ENCODE data around the gene BECN2.
"Not testable (repeated sequence)": the region's sequence is repeated elsewhere in the genome, so short reads cannot be mapped to it uniquely, and the experiment has no call there.

The BECN2 gene

GRCh38 chr1:241950390-241950789 is 7.2 kb upstream of the BECN2 start:
- DNase-seq, result no peak
- ATAC-seq, result no peak
- Mint-ChIP-seq H3K27ac (no peak overlapping the region), H3K9me3 (no peaks in the 10 kb centered on the region), H3K36me3 (ENCODE audit: low read depth) (no peaks in the 10 kb centered on the region), H3K4me1 (no peaks in the 10 kb centered on the region), H3K4me3 (no peak overlapping the region), H3K27me3 (peaks cover 4% of the 10 kb centered on the region)

- ATAC-seq (no peak), DNase-seq (no peak)
- Mint-ChIP-seq H3K27ac (no peak overlapping the region), H3K27me3 (no peaks in the 10 kb centered on the region), H3K9me3 (no peaks in the 10 kb centered on the region), H3K4me3 (no peak overlapping the region), H3K36me3 (ENCODE audit: low read depth) (no peaks in the 10 kb centered on the region), H3K4me1 (no peaks in the 10 kb centered on the region)
These were observed 4.6 kb downstream of the BECN2 start for GRCh38 chr1:241962153-241962552.

- DNase-seq, result no peak
- Mint-ChIP-seq H3K36me3 (ENCODE audit: low read depth) (no peaks in the 10 kb centered on the region), H3K9me3 (no peaks in the 10 kb centered on the region), H3K4me3 (no peak overlapping the region), H3K27ac (no peak overlapping the region), H3K4me1 (no peaks in the 10 kb centered on the region), H3K27me3 (no peaks in the 10 kb centered on the region)
- ATAC-seq, result no peak
These were observed 6.2 kb downstream of the BECN2 start for GRCh38 chr1:241963722-241964121.

GRCh38 chr1:241964550-241965282 is 7.1 kb downstream of the BECN2 start:
- DNase-seq (no peak), ATAC-seq (no peak)
- Mint-ChIP-seq H3K9me3 (no peaks in the 10 kb centered on the region), H3K4me3 (no peak overlapping the region), H3K4me1 (no peaks in the 10 kb centered on the region), H3K27ac (no peak overlapping the region), H3K36me3 (ENCODE audit: low read depth) (no peaks in the 10 kb centered on the region), H3K27me3 (no peaks in the 10 kb centered on the region)

GRCh38 chr1:241968611-241969010 is 11.0 kb downstream of the BECN2 start:
- no peak overlapping the region for H3K27ac Mint-ChIP-seq

GRCh38 chr1:241972703-241973369 is 15.3 kb downstream of the BECN2 start:
- no peaks in the 10 kb centered on the region for H3K9me3 Mint-ChIP-seq
- H3K4me1 Mint-ChIP-seq, result no peaks in the 10 kb centered on the region
- no peak for DNase-seq

More at GRCh38 chr1:241968611-241969010, 11.0 kb downstream of the BECN2 start:
- H3K36me3 Mint-ChIP-seq (ENCODE audit: low read depth), result no peaks in the 10 kb centered on the region
- no peak overlapping the region for H3K4me3 Mint-ChIP-seq
- peaks cover 2% of the 10 kb centered on the region for H3K27me3 Mint-ChIP-seq
- DNase-seq (no peak), ATAC-seq (no peak)
- H3K9me3 Mint-ChIP-seq, result no peaks in the 10 kb centered on the region
- no peaks in the 10 kb centered on the region for H3K4me1 Mint-ChIP-seq

GRCh38 chr1:241976229-241976628 is 18.7 kb downstream of the BECN2 start:
- no peak overlapping the region for H3K4me3 Mint-ChIP-seq
- peaks cover 4% of the 10 kb centered on the region for H3K27me3 Mint-ChIP-seq
- no peak for DNase-seq
- H3K9me3 Mint-ChIP-seq, result no peaks in the 10 kb centered on the region
- no peak for ATAC-seq
- no peaks in the 10 kb centered on the region for H3K36me3 Mint-ChIP-seq (ENCODE audit: low read depth)
- H3K27ac Mint-ChIP-seq, result no peak overlapping the region
- H3K4me1 Mint-ChIP-seq, result no peaks in the 10 kb centered on the region

More at GRCh38 chr1:241972703-241973369, 15.3 kb downstream of the BECN2 start:
- ATAC-seq, result no peak
- no peak overlapping the region for H3K4me3 Mint-ChIP-seq
- H3K36me3 Mint-ChIP-seq (ENCODE audit: low read depth), result no peaks in the 10 kb centered on the region
- H3K27ac Mint-ChIP-seq, result no peak overlapping the region
- peaks cover 4% of the 10 kb centered on the region for H3K27me3 Mint-ChIP-seq

GRCh38 chr1:241979071-241979470 is 21.5 kb downstream of the BECN2 start:
- ATAC-seq (no peak), DNase-seq (no peak)
- H3K4me3 Mint-ChIP-seq, result no peak overlapping the region
- H3K27me3 Mint-ChIP-seq, result peaks cover 2% of the 10 kb centered on the region
- H3K27ac Mint-ChIP-seq, result no peak overlapping the region
- no peaks in the 10 kb centered on the region for H3K36me3 Mint-ChIP-seq (ENCODE audit: low read depth)
- H3K9me3 Mint-ChIP-seq, result no peaks in the 10 kb centered on the region
- H3K4me1 Mint-ChIP-seq, result no peaks in the 10 kb centered on the region

GRCh38 chr1:241979926-241980325 is 22.4 kb downstream of the BECN2 start:
- Mint-ChIP-seq H3K9me3 (no peaks in the 10 kb centered on the region), H3K27me3 (no peaks in the 10 kb centered on the region), H3K4me1 (no peaks in the 10 kb centered on the region), H3K4me3 (no peak overlapping the region), H3K27ac (no peak overlapping the region), H3K36me3 (ENCODE audit: low read depth) (no peaks in the 10 kb centered on the region)
- ATAC-seq (no peak), DNase-seq (no peak)

GRCh38 chr1:241985787-241986186 is 28.2 kb downstream of the BECN2 start:
- ATAC-seq, result no peak
- no peaks in the 10 kb centered on the region for H3K4me1 Mint-ChIP-seq
- no peak overlapping the region for H3K27ac Mint-ChIP-seq
- no peak for DNase-seq
- no peaks in the 10 kb centered on the region for H3K36me3 Mint-ChIP-seq (ENCODE audit: low read depth)
- no peak overlapping the region for H3K4me3 Mint-ChIP-seq
- H3K9me3 Mint-ChIP-seq, result no peaks in the 10 kb centered on the region
- peaks cover 6% of the 10 kb centered on the region for H3K27me3 Mint-ChIP-seq

- H3K4me1 Mint-ChIP-seq; H3K27ac Mint-ChIP-seq; H3K36me3 Mint-ChIP-seq (ENCODE audit: low read depth); ATAC-seq; H3K9me3 Mint-ChIP-seq; DNase-seq; H3K27me3 Mint-ChIP-seq; H3K4me3 Mint-ChIP-seq: not testable (repeated sequence)
These were observed 30.9 kb downstream of the BECN2 start for GRCh38 chr1:241988389-241988930.

- Mint-ChIP-seq H3K4me1 (no peaks in the 10 kb centered on the region), H3K4me3 (no peak overlapping the region), H3K9me3 (no peaks in the 10 kb centered on the region), H3K36me3 (ENCODE audit: low read depth) (no peaks in the 10 kb centered on the region), H3K27ac (no peak overlapping the region), H3K27me3 (peaks cover 7% of the 10 kb centered on the region)
- ATAC-seq (no peak), DNase-seq (no peak)
These were observed 32.5 kb downstream of the BECN2 start for GRCh38 chr1:241990040-241990439.

- Mint-ChIP-seq H3K27ac (no peak overlapping the region), H3K9me3 (no peaks in the 10 kb centered on the region), H3K4me1 (no peaks in the 10 kb centered on the region), H3K4me3 (no peak overlapping the region), H3K36me3 (ENCODE audit: low read depth) (no peaks in the 10 kb centered on the region), H3K27me3 (peaks cover 13% of the 10 kb centered on the region)
- DNase-seq, result no peak
- no peak for ATAC-seq
These were observed 35.2 kb downstream of the BECN2 start for GRCh38 chr1:241992734-241993133.

GRCh38 chr1:241994171-241994570 is 36.6 kb downstream of the BECN2 start:
- H3K36me3 Mint-ChIP-seq (ENCODE audit: low read depth), result no peaks in the 10 kb centered on the region
- peaks cover 4% of the 10 kb centered on the region for H3K4me1 Mint-ChIP-seq
- no peak for DNase-seq
- peaks cover 13% of the 10 kb centered on the region for H3K27me3 Mint-ChIP-seq
- H3K9me3 Mint-ChIP-seq, result no peaks in the 10 kb centered on the region
- no peak for ATAC-seq
- no peak overlapping the region for H3K27ac Mint-ChIP-seq
- H3K4me3 Mint-ChIP-seq, result no peak overlapping the region

- Mint-ChIP-seq H3K9me3 (no peaks in the 10 kb centered on the region), H3K36me3 (ENCODE audit: low read depth) (no peaks in the 10 kb centered on the region), H3K27ac (no peak overlapping the region), H3K27me3 (peaks cover 10% of the 10 kb centered on the region), H3K4me1 (peaks cover 4% of the 10 kb centered on the region), H3K4me3 (no peak overlapping the region)
- DNase-seq (no peak), ATAC-seq (no peak)
These were observed 39.9 kb downstream of the BECN2 start for GRCh38 chr1:241997401-241997998.
